SH-SY5Y (cell line): Measurements from ENCODE around the gene EARS2.

Source experiments
- GATA2 ChIP-seq: IDR thresholded peaks from 2 replicates; pipeline ENCODE4 v1.6.1; 2011; ENCODE audit warnings: mild to moderate bottlenecking, low read depth, low read length
- GATA3 ChIP-seq: IDR thresholded peaks from 2 replicates; pipeline ENCODE4 v1.6.1; 2011; ENCODE audit warnings: low read depth, mild to moderate bottlenecking, low read length, moderate library complexity

- TF ChIP-seq GATA2 (no peak), GATA3 (no peak)
Measured at GRCh38 chr16:23581764-23582163, 24.6 kb upstream of the EARS2 start.
